Gastroesophageal sphincter (tissue), 3 donors: ENCODE results near the gene NRL.
"Not testable (repeated sequence)": the region's sequence is repeated elsewhere in the genome, so short reads cannot be mapped to it uniquely, and the experiment has no call there.

Experiments
- CTCF ChIP-seq, 4 experiments: fragments of 200-600 bp in 2 of 4; fragments of 450-650 bp in 2 of 4; sonication (generic) in 1 of 4; IDR thresholded peaks; one replicate each; pipeline ENCODE4 v1.5.1; 2017 to 2019; ENCODE audit warnings: antibody characterized with exemption in 4 of 4, mild to moderate bottlenecking in 2 of 4, moderate library complexity in 2 of 4
- EP300 ChIP-seq: sonication (generic); formaldehyde crosslinking; IDR thresholded peaks from one replicate; pipeline ENCODE4 v1.6.1; 2017; ENCODE audit warnings: antibody characterized with exemption, mild to moderate bottlenecking
- POLR2A ChIP-seq, 2 donors: fragments of 450-650 bp; IDR thresholded peaks; one replicate each; pipeline ENCODE4 v1.6.1; 2017; ENCODE audit warnings: antibody characterized with exemption in 2 of 2, mild to moderate bottlenecking in 2 of 2, moderate library complexity in 1 of 2
- POLR2AphosphoS5 ChIP-seq: sonication (generic); formaldehyde crosslinking; IDR thresholded peaks from one replicate; pipeline ENCODE4 v1.6.1; 2017; ENCODE audit warnings: antibody characterized with exemption

- TF ChIP-seq POLR2A (IDR thresholded peaks at IDR 0.05); POLR2AphosphoS5; CTCF (IDR thresholded peaks at IDR 0.05); EP300: not testable (repeated sequence)
Observed at GRCh38 chr14:24036963-24037657, 77.6 kb downstream of the NRL start.
